PC-9 (cell line): Measurements from ENCODE around the gene NR3C1. TPM values are rescaled to one million over a fixed set of nuclear protein-coding genes. Genes with fewer than 3 reads are reported as not detected.

Source experiments
- BruUV-seq: library from RNA; stranded (reverse); fragments of 400-500 nt; replicated peaks from 2 replicates; lab custom pipeline; 2021; lab: Mats Ljungman, UMichigan
- CTCF ChIA-PET: fragments of 300-600 bp; sonication (Branson Sonifier 250); formaldehyde crosslinking; loops from one replicate; lab custom pipeline; 2022; ENCODE audit warnings: antibody characterized with exemption; lab: Charles Lee
- POLR2A ChIA-PET: fragments of 300-600 bp; sonication (Branson Sonifier 250); formaldehyde crosslinking; loops from one replicate; lab custom pipeline; 2022; ENCODE audit warnings: antibody characterized with exemption; ENCODE audit not compliant: unreplicated experiment; lab: Charles Lee
- DNase-seq, 2 experiments: peaks; one replicate each; pipeline versions ENCODE4 v3.0.0 to v3.0.0-alpha.2; 2015 to 2022; ENCODE audit warnings: mixed read lengths in 1 of 2
- H2AFZ ChIP-seq: fragments of 200-600 bp; sonication (generic); 2 replicates; pipeline ENCODE4 v1.8.1; 2017; ENCODE audit warnings: antibody characterized with exemption
- H3F3A ChIP-seq: fragments of 200-600 bp; sonication (generic); 2 replicates; pipeline ENCODE4 v1.8.1; 2017; ENCODE audit warnings: antibody characterized with exemption, mild to moderate bottlenecking, low read depth; ENCODE audit not compliant: insufficient read depth
- H3K27ac ChIP-seq: fragments of 200-600 bp; sonication (generic); 2 replicates; pipeline ENCODE4 v1.6.1; 2016; ENCODE audit warnings: mixed run types
- H3K27me3 ChIP-seq: fragments of 200-600 bp; sonication (generic); 2 replicates; pipeline ENCODE4 v1.6.1; 2016; ENCODE audit warnings: low read depth, mixed run types; ENCODE audit not compliant: insufficient read depth
- H3K36me3 ChIP-seq: fragments of 200-600 bp; sonication (generic); 2 replicates; pipeline ENCODE4 v1.6.1; 2016; ENCODE audit warnings: low read depth, mixed run types
- H3K4me1 ChIP-seq: fragments of 200-600 bp; sonication (generic); replicated peaks from 2 replicates; pipeline ENCODE4 v1.6.1; 2016; ENCODE audit warnings: mixed run types; ENCODE audit not compliant: insufficient read depth
- H3K4me2 ChIP-seq: fragments of 200-600 bp; sonication (generic); 2 replicates; pipeline ENCODE4 v1.6.1; 2017; ENCODE audit warnings: mixed run types
- H3K4me3 ChIP-seq: fragments of 200-600 bp; sonication (generic); 2 replicates; pipeline ENCODE4 v1.6.1; 2016; ENCODE audit warnings: mixed run types
- H3K79me2 ChIP-seq: fragments of 200-600 bp; sonication (generic); 2 replicates; pipeline ENCODE4 v1.6.1; 2017; ENCODE audit warnings: low read depth, mixed run types
- H3K9me2 ChIP-seq: fragments of 200-600 bp; sonication (generic); 2 replicates; pipeline ENCODE4 v1.8.1; 2017; ENCODE audit warnings: mild to moderate bottlenecking; ENCODE audit not compliant: insufficient read depth
- H3K9me3 ChIP-seq: fragments of 200-600 bp; sonication (generic); 2 replicates; pipeline ENCODE4 v1.8.1; 2016; ENCODE audit warnings: low read depth; ENCODE audit not compliant: insufficient read depth
- H4K20me1 ChIP-seq: fragments of 200-600 bp; sonication (generic); 2 replicates; pipeline ENCODE4 v1.8.1; 2017; ENCODE audit not compliant: insufficient read depth
- EZH2 ChIP-seq: fragments of 200-600 bp; sonication (generic); IDR thresholded peaks from 2 replicates; pipeline ENCODE4 v1.8.0; 2017; ENCODE audit warnings: antibody characterized with exemption, low read depth
- intact Hi-C: fragments of 100-400 bp; cut with micrococcal nuclease; formaldehyde crosslinking; loops from one replicate; pipeline ENCODE4 v1.10.0; 2022; ENCODE audit not compliant: unreplicated experiment
- total RNA-seq: library from RNA; stranded (reverse); gene quantifications from 2 replicates; pipeline ENCODE4 v1.2.3, GENCODE V29; 2021
- TF ChIP-seq, protein P1 (sequence below): fragments of 200-600 bp; sonication (generic); conservative IDR thresholded peaks from 2 replicates; pipeline ENCODE4 v1.6.1; 2017; ENCODE audit warnings: mixed run types, antibody characterized with exemption, mild to moderate bottlenecking, moderate library complexity

NR3C1 gene
- total RNA-seq, 1 experiment from 2014 or later: 52.8 TPM

DNA sequence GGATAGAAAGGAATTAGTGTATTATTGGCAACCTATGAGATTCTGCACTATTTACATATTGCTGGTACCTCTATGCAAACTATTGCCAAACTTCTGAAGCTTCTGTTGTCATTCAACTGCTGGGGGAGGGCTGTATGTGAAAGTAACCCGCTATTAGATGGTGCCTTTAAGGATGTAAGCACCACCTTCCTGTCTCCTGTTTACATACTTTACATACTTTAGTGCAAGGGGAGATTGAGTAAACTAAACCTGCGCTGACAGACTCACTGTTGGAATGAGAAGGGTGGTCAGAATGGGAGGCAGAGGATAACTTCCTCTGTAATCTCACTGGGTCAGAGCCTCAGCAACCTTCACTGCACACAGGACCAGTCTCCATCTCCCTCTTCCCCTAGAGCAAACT, 123.8 kb downstream of the NR3C1 start:
- H3K9me3 ChIP-seq: no peaks in the 10 kb centered on the region
- no peaks in the 10 kb centered on the region for H3K9me2 ChIP-seq
- intact Hi-C loops: no loop called here
- H4K20me1 ChIP-seq: no peaks in the 10 kb centered on the region
- no peaks in the 10 kb centered on the region for H3K27me3 ChIP-seq
- no peak overlapping the region for H2AFZ ChIP-seq
- peaks cover 10% of the 10 kb centered on the region for H3F3A ChIP-seq
- no peak overlapping the region for H3K27ac ChIP-seq
- ChIA-PET CTCF (no interaction called here), POLR2A (no interaction called here)
- no TSS peak for BruUV-seq
- no peak for TF ChIP-seq EZH2
- TF ChIP-seq, protein P1, sequence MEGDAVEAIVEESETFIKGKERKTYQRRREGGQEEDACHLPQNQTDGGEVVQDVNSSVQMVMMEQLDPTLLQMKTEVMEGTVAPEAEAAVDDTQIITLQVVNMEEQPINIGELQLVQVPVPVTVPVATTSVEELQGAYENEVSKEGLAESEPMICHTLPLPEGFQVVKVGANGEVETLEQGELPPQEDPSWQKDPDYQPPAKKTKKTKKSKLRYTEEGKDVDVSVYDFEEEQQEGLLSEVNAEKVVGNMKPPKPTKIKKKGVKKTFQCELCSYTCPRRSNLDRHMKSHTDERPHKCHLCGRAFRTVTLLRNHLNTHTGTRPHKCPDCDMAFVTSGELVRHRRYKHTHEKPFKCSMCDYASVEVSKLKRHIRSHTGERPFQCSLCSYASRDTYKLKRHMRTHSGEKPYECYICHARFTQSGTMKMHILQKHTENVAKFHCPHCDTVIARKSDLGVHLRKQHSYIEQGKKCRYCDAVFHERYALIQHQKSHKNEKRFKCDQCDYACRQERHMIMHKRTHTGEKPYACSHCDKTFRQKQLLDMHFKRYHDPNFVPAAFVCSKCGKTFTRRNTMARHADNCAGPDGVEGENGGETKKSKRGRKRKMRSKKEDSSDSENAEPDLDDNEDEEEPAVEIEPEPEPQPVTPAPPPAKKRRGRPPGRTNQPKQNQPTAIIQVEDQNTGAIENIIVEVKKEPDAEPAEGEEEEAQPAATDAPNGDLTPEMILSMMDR: no peak
- no peaks in the 10 kb centered on the region for H3K79me2 ChIP-seq
- H3K4me1 ChIP-seq: no peaks in the 10 kb centered on the region; the same call in 1 of the 2 replicates
- no peak overlapping the region for H3K4me2 ChIP-seq
- peak; percentile 11 to 76 for DNase-seq
- 0 out of 2 replicates have a peak, but pooled peaks cover 5% of the 10 kb centered on the region for H3K36me3 ChIP-seq
- H3K4me3 ChIP-seq: no peak overlapping the region

GRCh38 chr5:143277536-143277935, 126.0 kb downstream of the NR3C1 start:
- 0 out of 2 replicates have a peak, but pooled peaks cover 5% of the 10 kb centered on the region for H3K36me3 ChIP-seq
- H3K27ac ChIP-seq: no peak overlapping the region
- no peaks in the 10 kb centered on the region; the same call in 1 of the 2 replicates for H3K4me1 ChIP-seq
- H3K9me2 ChIP-seq: no peaks in the 10 kb centered on the region
- H3K9me3 ChIP-seq: no peaks in the 10 kb centered on the region
- TF ChIP-seq, protein P1: no peak
- TF ChIP-seq EZH2: no peak
- no peaks in the 10 kb centered on the region for H4K20me1 ChIP-seq
- no peak overlapping the region for H2AFZ ChIP-seq
- no peak overlapping the region for H3K4me2 ChIP-seq
- H3K27me3 ChIP-seq: no peaks in the 10 kb centered on the region
- H3K79me2 ChIP-seq: no peaks in the 10 kb centered on the region
- ChIA-PET CTCF (interaction anchor here (0.6 kb wide), 2 partner anchors 94 to 451 kb away, joined by 4 to 5 read pairs; no protein-coding TSS in a partner anchor), POLR2A (no interaction called here)
- peaks cover 10% of the 10 kb centered on the region for H3F3A ChIP-seq
- no peak for DNase-seq
- intact Hi-C loops: no loop called here
- BruUV-seq: no TSS peak
- no peak overlapping the region for H3K4me3 ChIP-seq

- H2AFZ ChIP-seq: no peak overlapping the region
- no peaks in the 10 kb centered on the region for H3K36me3 ChIP-seq
Measured at GRCh38 chr5:143275512-143276363, 127.7 kb downstream of the NR3C1 start.

More at GRCh38 chr5:143275512-143276363, 127.7 kb downstream of the NR3C1 start:
- intact Hi-C loops: no loop called here
- ChIA-PET POLR2A (no interaction called here), CTCF (no interaction called here)
- no peaks in the 10 kb centered on the region for H4K20me1 ChIP-seq
- H3K27me3 ChIP-seq: no peaks in the 10 kb centered on the region
- H3K4me1 ChIP-seq: no peaks in the 10 kb centered on the region; the same call in 1 of the 2 replicates
- H3K79me2 ChIP-seq: no peaks in the 10 kb centered on the region
- H3K4me2 ChIP-seq: no peak overlapping the region
- H3F3A ChIP-seq: peaks cover 10% of the 10 kb centered on the region
- no peak overlapping the region for H3K27ac ChIP-seq
- no peak for TF ChIP-seq EZH2
- TF ChIP-seq, protein P1: no peak
- DNase-seq: no peak
- no peak overlapping the region for H3K4me3 ChIP-seq
- BruUV-seq: no TSS peak
- no peaks in the 10 kb centered on the region for H3K9me2 ChIP-seq
- H3K9me3 ChIP-seq: no peaks in the 10 kb centered on the region
